ENCODE measurements around the gene STMN3. TPM values are rescaled to one million over a fixed set of nuclear protein-coding genes. Genes with fewer than 3 reads are reported as not detected.

The STMN3 gene
- total and polyA plus RNA-seq, 2 experiments from 2014 or later: 18.6 to 37.6 TPM

DNA sequence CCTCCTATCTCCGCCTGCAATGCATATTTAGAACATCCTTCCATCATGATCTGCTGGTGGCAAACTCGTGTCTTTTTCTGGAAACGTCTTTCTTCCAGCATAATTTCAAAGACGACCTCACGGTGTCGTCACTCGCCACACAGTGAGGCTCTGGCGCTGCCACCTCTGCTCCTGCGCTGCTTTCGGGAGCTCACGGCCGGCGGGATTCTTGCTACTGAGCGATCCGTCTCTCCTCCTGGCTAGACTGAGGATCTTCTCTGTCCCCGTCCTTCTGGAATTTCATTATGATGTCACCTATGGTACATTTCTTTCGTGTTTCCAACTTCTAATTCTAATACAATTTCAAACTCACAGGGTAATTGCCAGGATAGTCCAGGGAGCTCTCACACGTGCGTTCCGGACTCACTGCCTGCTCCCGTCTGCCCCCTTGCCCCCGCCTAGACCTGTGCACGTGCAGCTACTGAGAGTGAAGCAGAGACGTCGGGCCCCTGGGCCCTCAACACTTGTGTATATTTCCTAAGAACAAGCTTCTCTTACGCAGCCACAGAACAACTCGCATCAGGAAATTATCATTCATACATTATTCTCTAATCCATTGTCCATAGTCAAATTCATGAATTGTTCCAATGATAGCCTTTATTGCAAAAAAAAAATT, 53.7 kb downstream of the STMN3 start:
- Histone ChIP-seq H3K27ac (no peak overlapping the region), H3K36me3 (ENCODE audit: low read depth) (peaks cover 26% of the 10 kb centered on the region), H2AFZ (no peak overlapping the region), H3K4me1 (ENCODE audit: insufficient read depth) (peaks cover 7% of the 10 kb centered on the region), H3K4me3 (no peak overlapping the region), H4K20me1 (ENCODE audit: insufficient read depth) (no peaks in the 10 kb centered on the region), H3K4me2 (ENCODE audit: unreplicated experiment) (no peak overlapping the region), H3K9me3 (ENCODE audit: low read depth) (no peaks in the 10 kb centered on the region), H3K79me2 (ENCODE audit: insufficient read depth) (peaks cover 5% of the 10 kb centered on the region), H3F3A (ENCODE audit: insufficient read depth) (peaks cover 4% of the 10 kb centered on the region; the same call in 1 of the 2 replicates), H3K9ac (no peak overlapping the region), H3K9me2 (ENCODE audit: insufficient read depth) (no peaks in the 10 kb centered on the region), H3K27me3 (replicated peaks; ENCODE audit: insufficient read depth) (no peaks in the 10 kb centered on the region)
- WGBS, 2 experiments (ENCODE audit: low coverage in 1 of 2, low lambda C conversion rate in 2 of 2, missing lambda C conversion rate in 2 of 2): 86 to 87% methylated on average over 27 of the region's 27 CpGs
- TF ChIP-seq EZH2phosphoT487 (IDR thresholded peaks at IDR 0.05; ENCODE audit: insufficient read depth, low read depth) (no peak), EZH2 (IDR thresholded peaks at IDR 0.05; ENCODE audit: insufficient read depth, poor library complexity, severe bottlenecking) (no peak)
- no peak for DNase-seq
- in situ Hi-C loops (cut with MboI): no loop called here

DNA sequence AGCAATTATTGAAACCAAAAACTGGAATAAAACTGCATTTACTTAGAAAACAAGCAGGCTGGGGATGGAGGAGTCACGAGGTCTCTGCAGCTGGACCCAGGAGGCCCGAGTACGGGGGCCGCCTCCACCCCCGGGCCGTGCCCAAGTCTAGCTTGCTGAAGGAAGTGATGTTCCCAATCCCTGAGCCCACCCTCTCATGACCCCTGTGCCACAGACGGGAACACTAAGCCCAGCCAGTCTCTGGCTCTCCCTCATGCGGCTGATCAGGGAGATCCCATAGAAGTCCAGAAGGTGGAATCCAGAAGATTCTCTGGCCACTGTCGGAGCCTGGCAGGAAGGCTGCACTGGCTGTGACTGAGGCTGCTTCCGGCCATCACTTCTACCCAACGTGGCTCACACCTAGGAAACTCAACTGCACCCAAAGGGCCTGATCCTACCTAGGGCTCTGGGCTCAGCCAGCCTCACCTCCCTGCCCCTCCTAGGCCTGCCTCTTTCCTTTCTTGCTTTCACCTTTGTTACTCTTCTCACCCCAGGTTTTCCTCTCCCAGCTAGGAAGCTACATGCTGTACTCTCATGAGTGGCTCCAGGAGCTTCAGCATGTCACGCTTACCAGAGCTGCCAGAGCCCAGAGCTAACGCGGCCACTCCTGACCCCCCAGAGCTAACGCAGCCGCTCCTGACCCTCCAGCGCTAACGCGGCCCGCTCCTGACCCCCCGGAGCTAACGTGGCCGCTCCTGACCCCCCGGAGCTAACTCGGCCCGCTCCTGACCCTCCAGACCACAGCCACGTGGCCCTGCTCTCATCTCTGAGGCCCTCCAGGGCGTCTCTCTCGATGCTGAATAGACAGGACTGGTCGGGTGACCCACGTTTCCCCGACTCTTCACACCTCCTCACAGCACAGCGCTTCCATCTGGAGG, 54.5 kb downstream of the STMN3 start:
- no peak for DNase-seq
- Histone ChIP-seq H2AFZ (no peak overlapping the region), H3K4me1 (ENCODE audit: insufficient read depth) (peaks cover 15% of the 10 kb centered on the region), H4K20me1 (ENCODE audit: insufficient read depth) (no peaks in the 10 kb centered on the region), H3F3A (ENCODE audit: insufficient read depth) (peaks cover 10% of the 10 kb centered on the region; the same call in 1 of the 2 replicates), H3K79me2 (ENCODE audit: insufficient read depth) (no peaks in the 10 kb centered on the region), H3K4me2 (ENCODE audit: unreplicated experiment) (no peak overlapping the region), H3K27me3 (replicated peaks; ENCODE audit: insufficient read depth) (no peaks in the 10 kb centered on the region), H3K4me3 (no peak overlapping the region), H3K9ac (no peak overlapping the region), H3K9me3 (ENCODE audit: low read depth) (no peaks in the 10 kb centered on the region), H3K27ac (no peak overlapping the region), H3K36me3 (ENCODE audit: low read depth) (peaks cover 26% of the 10 kb centered on the region), H3K9me2 (ENCODE audit: insufficient read depth) (no peaks in the 10 kb centered on the region)
- in situ Hi-C loops (cut with MboI): no loop called here
- TF ChIP-seq EZH2phosphoT487 (IDR thresholded peaks at IDR 0.05; ENCODE audit: insufficient read depth, low read depth) (no peak), EZH2 (IDR thresholded peaks at IDR 0.05; ENCODE audit: insufficient read depth, poor library complexity, severe bottlenecking) (no peak)
- 90% methylated on average over 28 to 33 of the region's 33 CpGs for WGBS, 2 experiments (ENCODE audit: low coverage in 1 of 2, low lambda C conversion rate in 2 of 2, missing lambda C conversion rate in 2 of 2)

DNA sequence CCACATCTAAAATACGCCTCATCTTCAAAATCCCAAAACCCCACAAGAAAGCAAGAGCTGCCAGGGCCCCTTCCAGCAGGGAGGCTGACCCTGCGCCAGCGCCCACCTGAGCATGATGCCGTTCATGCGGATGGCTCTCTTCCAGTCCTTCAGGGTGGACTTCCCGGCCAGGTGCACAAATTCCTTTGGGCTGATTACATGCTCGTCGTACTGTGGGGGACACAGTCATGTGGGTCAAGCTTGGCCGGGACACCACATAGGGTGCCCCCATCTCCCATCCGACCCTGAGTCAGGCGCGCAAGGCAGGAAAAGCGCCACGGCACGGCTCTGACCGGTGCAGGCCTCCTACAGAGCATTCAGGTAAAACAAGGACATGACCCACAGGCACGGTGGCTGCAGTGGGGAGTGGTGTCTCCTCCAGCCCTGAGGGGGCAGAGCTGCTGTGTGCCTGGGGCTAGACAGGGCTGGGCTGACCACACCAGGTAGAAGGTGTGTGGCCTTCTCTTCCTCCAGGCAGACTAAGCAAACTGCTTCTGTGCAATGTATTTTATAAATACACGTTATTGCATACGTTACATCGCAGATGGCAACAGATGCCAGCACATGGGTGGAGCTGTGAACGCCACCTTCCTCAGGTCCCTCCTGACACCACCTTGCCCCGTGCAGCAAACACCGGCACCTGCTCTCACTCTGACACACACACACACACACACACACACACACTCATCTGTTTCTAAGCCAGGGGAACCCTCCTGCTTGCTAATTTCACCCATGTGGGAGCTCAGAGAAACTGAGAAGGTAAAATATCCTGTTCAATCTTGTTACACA, 55.4 kb downstream of the STMN3 start:
- Histone ChIP-seq H3K4me1 (ENCODE audit: insufficient read depth) (peaks cover 16% of the 10 kb centered on the region), H3K9me2 (ENCODE audit: insufficient read depth) (no peaks in the 10 kb centered on the region), H3K4me3 (no peak overlapping the region), H3F3A (ENCODE audit: insufficient read depth) (peaks cover 10% of the 10 kb centered on the region; the same call in 1 of the 2 replicates), H3K9me3 (ENCODE audit: low read depth) (no peaks in the 10 kb centered on the region), H3K27me3 (replicated peaks; ENCODE audit: insufficient read depth) (no peaks in the 10 kb centered on the region), H3K4me2 (ENCODE audit: unreplicated experiment) (no peak overlapping the region), H3K9ac (no peak overlapping the region), H3K36me3 (ENCODE audit: low read depth) (peaks cover 21% of the 10 kb centered on the region), H3K79me2 (ENCODE audit: insufficient read depth) (no peaks in the 10 kb centered on the region), H4K20me1 (ENCODE audit: insufficient read depth) (no peaks in the 10 kb centered on the region), H2AFZ (no peak overlapping the region), H3K27ac (no peak overlapping the region)
- TF ChIP-seq EZH2 (IDR thresholded peaks at IDR 0.05; ENCODE audit: insufficient read depth, poor library complexity, severe bottlenecking) (no peak), EZH2phosphoT487 (IDR thresholded peaks at IDR 0.05; ENCODE audit: insufficient read depth, low read depth) (no peak)
- in situ Hi-C loops (cut with MboI): no loop called here
- WGBS, 2 experiments (ENCODE audit: low coverage in 1 of 2, low lambda C conversion rate in 2 of 2, missing lambda C conversion rate in 2 of 2): 90 to 91% methylated on average over 22 to 23 of the region's 23 CpGs
- DNase-seq: no peak

DNA sequence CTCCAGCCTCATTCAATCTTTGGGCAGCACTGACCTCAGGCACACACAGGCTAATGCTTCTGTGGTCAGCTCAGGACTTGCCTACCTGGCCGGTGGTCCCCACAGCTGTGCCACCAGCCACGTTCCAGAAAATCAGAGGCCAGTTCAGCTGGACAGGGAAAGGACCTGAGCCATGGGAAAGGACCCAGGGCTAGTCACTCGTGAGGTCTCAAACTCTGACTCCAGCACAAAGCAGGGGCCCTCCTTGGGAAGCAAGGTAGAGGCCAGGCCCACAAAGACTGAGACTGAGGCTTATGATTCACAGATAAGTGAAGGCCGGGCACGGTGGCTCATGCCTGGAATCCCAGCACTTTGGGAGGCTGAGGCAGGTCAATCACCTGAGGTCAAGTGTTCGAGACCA, 56.8 kb downstream of the STMN3 start:
- H3K79me2 ChIP-seq (ENCODE audit: insufficient read depth): no peaks in the 10 kb centered on the region
- H3K4me2 ChIP-seq (ENCODE audit: unreplicated experiment): no peak overlapping the region
- peaks cover 10% of the 10 kb centered on the region; the same call in 1 of the 2 replicates for H3F3A ChIP-seq (ENCODE audit: insufficient read depth)
- no peak overlapping the region for H3K27ac ChIP-seq
- no peaks in the 10 kb centered on the region for H3K27me3 ChIP-seq (replicated peaks; ENCODE audit: insufficient read depth)
- H3K9me3 ChIP-seq (ENCODE audit: low read depth): no peaks in the 10 kb centered on the region
- peaks cover 13% of the 10 kb centered on the region for H3K36me3 ChIP-seq (ENCODE audit: low read depth)
- peaks cover 16% of the 10 kb centered on the region for H3K4me1 ChIP-seq (ENCODE audit: insufficient read depth)
- no peak for DNase-seq
- no peak overlapping the region for H3K4me3 ChIP-seq
- no peaks in the 10 kb centered on the region for H4K20me1 ChIP-seq (ENCODE audit: insufficient read depth)
- in situ Hi-C loops (cut with MboI): no loop called here
- 97 to 99% methylated on average over 6 of the region's 6 CpGs for WGBS, 2 experiments (ENCODE audit: low coverage in 1 of 2, low lambda C conversion rate in 2 of 2, missing lambda C conversion rate in 2 of 2)
- TF ChIP-seq EZH2 (IDR thresholded peaks at IDR 0.05; ENCODE audit: insufficient read depth, poor library complexity, severe bottlenecking) (no peak), EZH2phosphoT487 (IDR thresholded peaks at IDR 0.05; ENCODE audit: insufficient read depth, low read depth) (no peak)
- H3K9me2 ChIP-seq (ENCODE audit: insufficient read depth): no peaks in the 10 kb centered on the region
- no peak overlapping the region for H3K9ac ChIP-seq
- H2AFZ ChIP-seq: no peak overlapping the region

All from GM23248 (cell line).